HCT116 (cell line): ENCODE results near the gene AKT1. TPM values are rescaled to one million over a fixed set of nuclear protein-coding genes. Genes with fewer than 3 reads are reported as not detected.

Experiments used
- ATAC-seq: fragments of 200-7000 bp; cut with Tn5 transposase; 2 replicates; pipeline ENCODE4 v1.9.1; 2020; ENCODE audit warnings: mild to moderate bottlenecking, moderate library complexity
- BruUV-seq: library from RNA; stranded (reverse); fragments of 400-500 nt; replicated peaks from 2 replicates; lab custom pipeline; 2021; lab: Mats Ljungman, UMichigan
- CTCF ChIA-PET: fragments of 300-600 bp; sonication (Branson Sonifier 250); formaldehyde crosslinking; loops from one replicate; lab custom pipeline; 2021; ENCODE audit warnings: antibody characterized with exemption; lab: Charles Lee
- POLR2A ChIA-PET: fragments of 300-600, 350-600 bp; sonication (Branson Sonifier 250); formaldehyde crosslinking; loops from one replicate; lab custom pipeline; 2021; ENCODE audit warnings: antibody characterized with exemption; lab: Charles Lee
- RAD21 ChIA-PET, 2 experiments: fragments of 300-600 bp; sonication (Branson Sonifier 250); formaldehyde crosslinking; loops; one replicate each; lab custom pipeline; 2023; ENCODE audit warnings: low total read pairs in 2 of 2; ENCODE audit not compliant: uncharacterized antibody in 2 of 2, unreplicated experiment in 2 of 2, low non-redundant PET in 1 of 2; lab: Charles Lee
- DNase-seq: peaks from one replicate; pipeline ENCODE4 v3.0.0-alpha.2; 2010; ENCODE audit warnings: low read depth, low spot score
- H2AFZ ChIP-seq: fragments of 200-600 bp; shearing (Covaris generic), sonication (generic); 2 replicates; pipeline ENCODE4 v1.6.1; 2017; ENCODE audit warnings: low read depth, mixed run types, mixed read lengths, antibody characterized with exemption, low read length; ENCODE audit not compliant: poor library complexity, severe bottlenecking
- H3K27ac ChIP-seq: 2 replicates; pipeline ENCODE4 v1.5.1; 2012; ENCODE audit warnings: low read depth, low read length
- H3K27me3 ChIP-seq: fragments of 200-600 bp; sonication (generic); 2 replicates; pipeline ENCODE4 v1.6.1; 2016; ENCODE audit warnings: mixed run types, low read length, mixed read lengths; ENCODE audit not compliant: insufficient read depth
- H3K36me3 ChIP-seq, 2 experiments: fragments of 200-500 bp in 1 of 2; fragments of 200-600 bp in 1 of 2; sonication (Bioruptor generic) in 1 of 2; sonication (generic) in 1 of 2; 2 replicates each; pipeline versions ENCODE4 v1.5.1 to v1.6.1; 2014 to 2016; ENCODE audit warnings: low read length in 2 of 2, inconsistent platforms in 1 of 2, mixed read lengths in 1 of 2, mixed run types in 1 of 2; ENCODE audit not compliant: insufficient read depth in 2 of 2, control insufficient read depth in 1 of 2
- H3K4me1 ChIP-seq, 2 experiments: fragments of 200-600 bp in 1 of 2; sonication (generic) in 1 of 2; 2 replicates each; pipeline versions ENCODE4 v1.5.1 to v1.6.1; 2012 to 2017; ENCODE audit warnings: low read length in 2 of 2, inconsistent platforms in 1 of 2, mild to moderate bottlenecking in 1 of 2, mixed read lengths in 1 of 2, mixed run types in 1 of 2, moderate library complexity in 1 of 2; ENCODE audit not compliant: insufficient read depth in 2 of 2, control insufficient read depth in 1 of 2
- H3K4me2 ChIP-seq: fragments of 200-600 bp; sonication (generic); 2 replicates; pipeline ENCODE4 v1.6.1; 2017; ENCODE audit warnings: mixed run types, low read length, mixed read lengths
- H3K4me3 ChIP-seq, 2 experiments: fragments of 200-600 bp in 1 of 2; sonication (generic) in 1 of 2; replicated peaks in 1 of 2; 2 replicates each; pipeline ENCODE4 v1.5.1; 2011 to 2016; ENCODE audit warnings: low read length in 2 of 2, control low read depth in 1 of 2, low read depth in 1 of 2, mild to moderate bottlenecking in 1 of 2, mixed read lengths in 1 of 2, mixed run types in 1 of 2
- H3K79me2 ChIP-seq: fragments of 200-600 bp; sonication (generic); 2 replicates; pipeline ENCODE4 v1.6.1; 2017; ENCODE audit warnings: mild to moderate bottlenecking, mixed run types, low read length, moderate library complexity, mixed read lengths; ENCODE audit not compliant: insufficient read depth
- H3K9ac ChIP-seq: fragments of 200-600 bp; sonication (generic); 2 replicates; pipeline ENCODE4 v1.6.1; 2016; ENCODE audit warnings: low read length, mixed read lengths
- H3K9me2 ChIP-seq: fragments of 200-600 bp; sonication (generic), shearing (Covaris generic); 2 replicates; pipeline ENCODE4 v1.6.1; 2017; ENCODE audit warnings: mixed run types, mild to moderate bottlenecking, moderate library complexity; ENCODE audit not compliant: insufficient read depth
- H3K9me3 ChIP-seq, 2 experiments: fragments of 200-500 bp in 1 of 2; fragments of 200-600 bp in 1 of 2; sonication (Bioruptor generic) in 1 of 2; sonication (generic) in 1 of 2; 2 replicates each; pipeline ENCODE4 v1.6.1; 2014 to 2017; ENCODE audit warnings: low read length in 2 of 2, mixed read lengths in 2 of 2, inconsistent platforms in 1 of 2, low read depth in 1 of 2, mild to moderate bottlenecking in 1 of 2, mixed run types in 1 of 2, moderate library complexity in 1 of 2; ENCODE audit not compliant: control insufficient read depth in 1 of 2, insufficient read depth in 1 of 2
- H4K20me1 ChIP-seq: fragments of 200-600 bp; sonication (generic), shearing (Covaris generic); 2 replicates; pipeline ENCODE4 v1.6.1; 2017; ENCODE audit warnings: mixed run types, mild to moderate bottlenecking, moderate library complexity; ENCODE audit not compliant: insufficient read depth
- CBX3 ChIP-seq: IDR thresholded peaks from 2 replicates; pipeline ENCODE4 v1.6.1; 2012; ENCODE audit warnings: low read depth
- CEBPB ChIP-seq: IDR thresholded peaks from 2 replicates; pipeline ENCODE4 v1.6.1; 2012; ENCODE audit warnings: low read depth
- EGR1 ChIP-seq: IDR thresholded peaks from 2 replicates; pipeline ENCODE4 v1.6.1; 2012; ENCODE audit warnings: low read depth
- ELF1 ChIP-seq: IDR thresholded peaks from 2 replicates; pipeline ENCODE4 v1.6.1; 2012; ENCODE audit warnings: low read depth, borderline replicate concordance
- EZH2 ChIP-seq: fragments of 200-600 bp; sonication (generic); IDR thresholded peaks from 2 replicates; pipeline ENCODE4 v1.6.1; 2017; ENCODE audit warnings: antibody characterized with exemption, mixed run types
- EZH2phosphoT487 ChIP-seq: fragments of 200-600 bp; IDR thresholded peaks from 2 replicates; pipeline ENCODE4 v1.6.1; 2018; ENCODE audit warnings: antibody characterized with exemption, borderline replicate concordance
- FOSL1 ChIP-seq: IDR thresholded peaks from 2 replicates; pipeline ENCODE4 v1.6.1; 2012; ENCODE audit warnings: low read depth
- JUND ChIP-seq: IDR thresholded peaks from 2 replicates; pipeline ENCODE4 v1.6.1; 2012
- POLR2A ChIP-seq: IDR thresholded peaks from 2 replicates; pipeline ENCODE4 v1.7.0; 2011; ENCODE audit warnings: borderline replicate concordance; ENCODE audit not compliant: insufficient read depth, insufficient read length; ENCODE audit errors: extremely low read depth
- POLR2AphosphoS5 ChIP-seq: IDR thresholded peaks from 2 replicates; pipeline ENCODE4 v1.6.1; 2011; ENCODE audit warnings: mild to moderate bottlenecking, low read depth, low read length, moderate library complexity
- RAD21 ChIP-seq: IDR thresholded peaks from 2 replicates; pipeline ENCODE4 v1.6.1; 2012; ENCODE audit warnings: low read depth, mild to moderate bottlenecking
- SIN3A ChIP-seq: IDR thresholded peaks from 2 replicates; pipeline ENCODE4 v1.6.1; 2012; ENCODE audit warnings: low read depth
- SP1 ChIP-seq: IDR thresholded peaks from 2 replicates; pipeline ENCODE4 v1.6.1; 2012; ENCODE audit warnings: low read depth
- SRF ChIP-seq: IDR thresholded peaks from 2 replicates; pipeline ENCODE4 v1.6.1; 2012; ENCODE audit warnings: low read depth
- TCF7L2 ChIP-seq: IDR thresholded peaks from 2 replicates; pipeline ENCODE4 v1.7.0; 2011; ENCODE audit warnings: borderline replicate concordance, inconsistent platforms; ENCODE audit not compliant: insufficient read depth, insufficient read length; ENCODE audit errors: extremely low read depth
- YY1 ChIP-seq: IDR thresholded peaks from 2 replicates; pipeline ENCODE4 v1.6.1; 2011; ENCODE audit warnings: low read length, low read depth, moderate library complexity, mild to moderate bottlenecking; ENCODE audit not compliant: insufficient replicate concordance; ENCODE audit errors: extremely low read depth
- ZFX ChIP-seq: fragments of 450-650 bp; IDR thresholded peaks from 2 replicates; pipeline ENCODE4 v1.6.1; 2017
- ZNF274 ChIP-seq: fragments of 200-500 bp; sonication (Bioruptor generic); IDR thresholded peaks from 2 replicates; pipeline ENCODE4 v1.6.1; 2014; ENCODE audit warnings: mild to moderate bottlenecking, low read depth, low read length, inconsistent platforms
- intact Hi-C: fragments of 100-400 bp; cut with micrococcal nuclease; formaldehyde crosslinking; loops from 2 replicates; pipeline ENCODE4 v1.10.0; 2022
- total RNA-seq: library from RNA; stranded (reverse); gene quantifications from one replicate; pipeline ENCODE4 v1.2.1, GENCODE V29; 2021; ENCODE audit not compliant: unreplicated experiment
- TF ChIP-seq, protein P1 (sequence below): IDR thresholded peaks from 2 replicates; pipeline ENCODE4 v1.6.1; 2012
- TF ChIP-seq, protein P2 (sequence below), 3 experiments: fragments of 200-600 bp in 1 of 3; sonication (generic) in 1 of 3; IDR thresholded peaks in 2 of 3; conservative IDR thresholded peaks in 1 of 3; 2 replicates each; pipeline ENCODE4 v1.5.1; 2012 to 2017; ENCODE audit warnings: low read depth in 2 of 3, low read length in 2 of 3, antibody characterized with exemption in 1 of 3, borderline replicate concordance in 1 of 3, control low read depth in 1 of 3, mild to moderate bottlenecking in 1 of 3, mixed read lengths in 1 of 3, mixed run types in 1 of 3, moderate library complexity in 1 of 3; ENCODE audit not compliant: insufficient read depth in 1 of 3
- TF ChIP-seq, protein P3 (sequence below): IDR thresholded peaks from 2 replicates; pipeline ENCODE4 v1.6.1; 2011; ENCODE audit warnings: mild to moderate bottlenecking, low read length, moderate library complexity; ENCODE audit not compliant: insufficient replicate concordance; ENCODE audit errors: extremely low read depth
- TF ChIP-seq, protein P4 (sequence below): IDR thresholded peaks from 2 replicates; pipeline ENCODE4 v1.6.1; 2012

Gene AKT1
- total RNA-seq, 1 experiment from 2014 or later = 152 TPM

DNA sequence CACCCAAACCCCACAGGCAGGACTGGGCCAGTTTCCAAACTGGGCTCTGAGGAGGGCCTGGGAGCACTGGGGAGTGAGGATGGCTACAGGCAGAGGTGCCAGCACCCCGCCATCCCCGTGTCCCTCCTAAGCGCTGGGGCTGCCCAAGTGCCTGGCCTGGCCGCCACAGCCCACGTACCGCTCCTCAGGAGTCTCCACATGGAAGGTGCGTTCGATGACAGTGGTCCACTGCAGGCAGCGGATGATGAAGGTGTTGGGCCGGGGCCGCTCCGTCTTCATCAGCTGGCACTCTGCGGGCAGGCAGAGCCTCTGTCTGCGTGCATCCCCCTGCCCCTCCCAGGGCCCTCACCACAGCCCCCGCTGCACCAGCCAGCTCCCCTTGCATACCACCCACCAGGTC is 19.1 kb downstream of the AKT1 start (continued):
- TF ChIP-seq, protein P1, sequence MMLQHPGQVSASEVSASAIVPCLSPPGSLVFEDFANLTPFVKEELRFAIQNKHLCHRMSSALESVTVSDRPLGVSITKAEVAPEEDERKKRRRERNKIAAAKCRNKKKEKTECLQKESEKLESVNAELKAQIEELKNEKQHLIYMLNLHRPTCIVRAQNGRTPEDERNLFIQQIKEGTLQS = no peak
- TF ChIP-seq JUND (no peak), SRF (no peak), RAD21 (no peak), ELF1 (no peak), ZNF274 (no peak)

DNA sequence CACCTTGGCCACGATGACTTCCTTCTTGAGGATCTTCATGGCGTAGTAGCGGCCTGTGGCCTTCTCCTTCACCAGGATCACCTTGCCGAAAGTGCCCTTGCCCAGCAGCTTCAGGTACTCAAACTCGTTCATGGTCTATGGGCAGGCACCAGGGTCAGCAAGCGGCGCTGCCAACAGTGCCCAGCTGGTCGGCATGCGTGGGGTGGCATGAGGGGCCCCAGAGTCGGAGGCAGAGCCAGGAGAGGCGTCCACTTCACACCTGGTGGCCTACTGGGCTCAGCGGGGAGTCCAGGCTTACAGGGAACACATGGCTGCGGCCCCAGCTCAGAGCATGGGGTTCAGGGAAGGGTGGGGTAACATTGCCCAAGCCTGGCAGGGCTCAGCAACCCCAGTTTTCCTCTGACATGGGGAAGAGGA is 20.5 kb downstream of the AKT1 start:
- ChIA-PET RAD21 (no interaction called here), CTCF (no interaction called here), POLR2A (no interaction called here)
- H3K79me2 ChIP-seq = no peaks in the 10 kb centered on the region; the same call in 1 of the 2 replicates
- H3K9me2 ChIP-seq = no peaks in the 10 kb centered on the region
- peaks cover 2 to 46% of the 10 kb centered on the region in 2 experiments; a peak in 3 of 4 replicates for H3K36me3 ChIP-seq
- BruUV-seq = no TSS peak
- no peaks in the 10 kb centered on the region; a peak in 1 of 4 replicates for H3K4me1 ChIP-seq
- DNase-seq (no peak), ATAC-seq (no peak)
- intact Hi-C loops = no loop called here
- H4K20me1 ChIP-seq = no peaks in the 10 kb centered on the region
- no peak overlapping the region for H3K27ac ChIP-seq
- no peak overlapping the region for H3K9ac ChIP-seq
- no peak overlapping the region for H2AFZ ChIP-seq
- TF ChIP-seq FOSL1 (no peak), CEBPB (no peak), CBX3 (no peak), SP1 (no peak), YY1 (no peak), ELF1 (no peak), TCF7L2 (no peak), POLR2AphosphoS5 (no peak), SIN3A (no peak), EZH2 (no peak), ZNF274 (no peak), RAD21 (no peak), POLR2A (no peak), EZH2phosphoT487 (no peak), SRF (no peak), EGR1 (no peak), ZFX (no peak)
- TF ChIP-seq, protein P2, sequence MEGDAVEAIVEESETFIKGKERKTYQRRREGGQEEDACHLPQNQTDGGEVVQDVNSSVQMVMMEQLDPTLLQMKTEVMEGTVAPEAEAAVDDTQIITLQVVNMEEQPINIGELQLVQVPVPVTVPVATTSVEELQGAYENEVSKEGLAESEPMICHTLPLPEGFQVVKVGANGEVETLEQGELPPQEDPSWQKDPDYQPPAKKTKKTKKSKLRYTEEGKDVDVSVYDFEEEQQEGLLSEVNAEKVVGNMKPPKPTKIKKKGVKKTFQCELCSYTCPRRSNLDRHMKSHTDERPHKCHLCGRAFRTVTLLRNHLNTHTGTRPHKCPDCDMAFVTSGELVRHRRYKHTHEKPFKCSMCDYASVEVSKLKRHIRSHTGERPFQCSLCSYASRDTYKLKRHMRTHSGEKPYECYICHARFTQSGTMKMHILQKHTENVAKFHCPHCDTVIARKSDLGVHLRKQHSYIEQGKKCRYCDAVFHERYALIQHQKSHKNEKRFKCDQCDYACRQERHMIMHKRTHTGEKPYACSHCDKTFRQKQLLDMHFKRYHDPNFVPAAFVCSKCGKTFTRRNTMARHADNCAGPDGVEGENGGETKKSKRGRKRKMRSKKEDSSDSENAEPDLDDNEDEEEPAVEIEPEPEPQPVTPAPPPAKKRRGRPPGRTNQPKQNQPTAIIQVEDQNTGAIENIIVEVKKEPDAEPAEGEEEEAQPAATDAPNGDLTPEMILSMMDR (IDR thresholded peaks at IDR 0.05 in 2 of 3, conservative IDR thresholded peaks at IDR 0.05 in 1 of 3; ENCODE audit: borderline replicate concordance in 1 of 3, insufficient read depth in 1 of 3, low read depth in 2 of 3, low read length in 2 of 3) = no peak
- TF ChIP-seq, protein P3, sequence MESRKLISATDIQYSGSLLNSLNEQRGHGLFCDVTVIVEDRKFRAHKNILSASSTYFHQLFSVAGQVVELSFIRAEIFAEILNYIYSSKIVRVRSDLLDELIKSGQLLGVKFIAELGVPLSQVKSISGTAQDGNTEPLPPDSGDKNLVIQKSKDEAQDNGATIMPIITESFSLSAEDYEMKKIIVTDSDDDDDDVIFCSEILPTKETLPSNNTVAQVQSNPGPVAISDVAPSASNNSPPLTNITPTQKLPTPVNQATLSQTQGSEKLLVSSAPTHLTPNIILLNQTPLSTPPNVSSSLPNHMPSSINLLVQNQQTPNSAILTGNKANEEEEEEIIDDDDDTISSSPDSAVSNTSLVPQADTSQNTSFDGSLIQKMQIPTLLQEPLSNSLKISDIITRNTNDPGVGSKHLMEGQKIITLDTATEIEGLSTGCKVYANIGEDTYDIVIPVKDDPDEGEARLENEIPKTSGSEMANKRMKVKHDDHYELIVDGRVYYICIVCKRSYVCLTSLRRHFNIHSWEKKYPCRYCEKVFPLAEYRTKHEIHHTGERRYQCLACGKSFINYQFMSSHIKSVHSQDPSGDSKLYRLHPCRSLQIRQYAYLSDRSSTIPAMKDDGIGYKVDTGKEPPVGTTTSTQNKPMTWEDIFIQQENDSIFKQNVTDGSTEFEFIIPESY = no peak
- TF ChIP-seq, protein P4, sequence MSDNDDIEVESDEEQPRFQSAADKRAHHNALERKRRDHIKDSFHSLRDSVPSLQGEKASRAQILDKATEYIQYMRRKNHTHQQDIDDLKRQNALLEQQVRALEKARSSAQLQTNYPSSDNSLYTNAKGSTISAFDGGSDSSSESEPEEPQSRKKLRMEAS = no peak
- H3K9me3 ChIP-seq = peaks cover 0 to 11% of the 10 kb centered on the region in 2 experiments; a peak in 2 of 4 replicates
- no peak overlapping the region for H3K4me2 ChIP-seq
- H3K4me3 ChIP-seq = no peak overlapping the region
- H3K27me3 ChIP-seq = no peaks in the 10 kb centered on the region
